ENCODE data around the gene UBE2QL1. TPM values are rescaled to one million over a fixed set of nuclear protein-coding genes. Genes with fewer than 3 reads are reported as not detected.

The UBE2QL1 gene
- total RNA-seq, 4 donors from 2014 or later: 0.37 to 0.96 (median 0.64) TPM; not detected in 1

DNA sequence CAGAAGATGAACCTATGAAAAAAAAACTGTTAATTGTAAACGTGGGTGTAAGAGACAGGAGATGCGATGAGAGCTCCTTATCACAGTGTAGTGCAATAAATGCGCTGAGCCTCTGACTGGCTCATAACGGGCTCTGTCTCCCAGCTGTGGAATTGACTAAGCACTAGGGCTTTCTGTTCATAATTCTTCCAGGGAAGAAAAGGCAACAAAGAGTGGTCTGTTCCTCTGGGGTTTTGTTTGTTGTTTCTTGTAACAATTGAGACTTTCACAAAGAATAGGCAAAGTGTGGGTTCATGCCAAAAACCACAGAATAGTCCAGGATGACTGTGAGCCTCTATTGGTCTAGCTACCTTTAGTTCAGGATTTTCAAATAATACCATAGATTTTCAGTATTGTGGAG, 39.4 kb downstream of the UBE2QL1 start:
- Histone ChIP-seq H3K4me1 (no peaks in the 10 kb centered on the region), H3K9me3 (no peaks in the 10 kb centered on the region), H3K27me3 (no peaks in the 10 kb centered on the region), H3K4me3 (no peak overlapping the region), H3K36me3 (no peaks in the 10 kb centered on the region), H3K27ac (no peak overlapping the region)
- no peak for DNase-seq
- WGBS, 2 donors (ENCODE audit: low coverage in 1 of 2): 33 to 36% methylated on average over 4 of the region's 4 CpGs
- in situ Hi-C loops (cut with MboI; ENCODE audit: low pct_ligation_motif_present in 1 of 4, low pct_unique_long_range_greater_than_20kb in 1 of 4, low sequenced_read_pairs in 3 of 4): no loop called here
- intact Hi-C loops (cut with DNase I; ENCODE audit: low total_unique reads): no loop called here
- TF ChIP-seq, protein P1, sequence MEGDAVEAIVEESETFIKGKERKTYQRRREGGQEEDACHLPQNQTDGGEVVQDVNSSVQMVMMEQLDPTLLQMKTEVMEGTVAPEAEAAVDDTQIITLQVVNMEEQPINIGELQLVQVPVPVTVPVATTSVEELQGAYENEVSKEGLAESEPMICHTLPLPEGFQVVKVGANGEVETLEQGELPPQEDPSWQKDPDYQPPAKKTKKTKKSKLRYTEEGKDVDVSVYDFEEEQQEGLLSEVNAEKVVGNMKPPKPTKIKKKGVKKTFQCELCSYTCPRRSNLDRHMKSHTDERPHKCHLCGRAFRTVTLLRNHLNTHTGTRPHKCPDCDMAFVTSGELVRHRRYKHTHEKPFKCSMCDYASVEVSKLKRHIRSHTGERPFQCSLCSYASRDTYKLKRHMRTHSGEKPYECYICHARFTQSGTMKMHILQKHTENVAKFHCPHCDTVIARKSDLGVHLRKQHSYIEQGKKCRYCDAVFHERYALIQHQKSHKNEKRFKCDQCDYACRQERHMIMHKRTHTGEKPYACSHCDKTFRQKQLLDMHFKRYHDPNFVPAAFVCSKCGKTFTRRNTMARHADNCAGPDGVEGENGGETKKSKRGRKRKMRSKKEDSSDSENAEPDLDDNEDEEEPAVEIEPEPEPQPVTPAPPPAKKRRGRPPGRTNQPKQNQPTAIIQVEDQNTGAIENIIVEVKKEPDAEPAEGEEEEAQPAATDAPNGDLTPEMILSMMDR (IDR thresholded peaks at IDR 0.05): no peak
- TF ChIP-seq POLR2A (IDR thresholded peaks at IDR 0.05) (no peak), EP300 (IDR thresholded peaks at IDR 0.05; ENCODE audit: low read depth) (no peak), POLR2AphosphoS5 (IDR thresholded peaks at IDR 0.05) (no peak)

- Histone ChIP-seq H3K9me3 (no peaks in the 10 kb centered on the region), H3K27ac (no peak overlapping the region), H3K4me1 (no peaks in the 10 kb centered on the region), H3K27me3 (no peaks in the 10 kb centered on the region), H3K4me3 (no peak overlapping the region), H3K36me3 (no peaks in the 10 kb centered on the region)
- in situ Hi-C loops (cut with MboI; ENCODE audit: low pct_ligation_motif_present in 1 of 4, low pct_unique_long_range_greater_than_20kb in 1 of 4, low sequenced_read_pairs in 3 of 4) (no loop called here), intact Hi-C loops (cut with DNase I; ENCODE audit: low total_unique reads) (no loop called here)
- WGBS, 2 donors (ENCODE audit: low coverage in 1 of 2): 79% methylated on average over 10 of the region's 10 CpGs; no CpG with 5 or more reads in 1 of the 2 donors
- TF ChIP-seq EP300 (IDR thresholded peaks at IDR 0.05; ENCODE audit: low read depth) (no peak), POLR2AphosphoS5 (IDR thresholded peaks at IDR 0.05) (no peak), POLR2A (IDR thresholded peaks at IDR 0.05) (no peak)
- TF ChIP-seq, protein P1 (IDR thresholded peaks at IDR 0.05): no peak
- no peak for DNase-seq
These were observed 41.1 kb downstream of the UBE2QL1 start for GRCh38 chr5:6489643-6490185.

DNA sequence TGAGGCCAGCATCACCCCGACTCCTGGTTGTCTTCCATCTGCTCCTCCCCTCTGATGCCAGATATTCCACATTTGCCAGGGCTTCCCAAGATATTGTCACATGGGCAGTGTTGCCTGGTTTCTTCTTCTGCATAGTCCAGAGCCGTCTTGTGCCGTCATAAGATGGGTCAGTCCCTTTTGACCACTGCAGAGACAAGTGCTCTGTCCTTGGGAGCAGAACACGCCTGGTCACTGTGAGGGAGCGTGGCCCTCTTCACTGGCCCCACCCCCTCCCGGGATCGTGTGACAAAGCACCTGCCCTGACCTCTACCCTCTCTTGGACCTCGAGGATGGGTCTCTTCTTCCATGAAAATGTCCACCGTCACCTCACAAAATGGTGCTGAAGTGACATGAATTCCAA, 41.6 kb downstream of the UBE2QL1 start:
- 76 to 100% methylated on average over 1 to 9 of the region's 9 CpGs for WGBS, 2 donors (ENCODE audit: low coverage in 1 of 2)
- TF ChIP-seq EP300 (IDR thresholded peaks at IDR 0.05; ENCODE audit: low read depth) (no peak), POLR2AphosphoS5 (IDR thresholded peaks at IDR 0.05) (no peak), POLR2A (IDR thresholded peaks at IDR 0.05) (no peak)
- TF ChIP-seq, protein P1 (IDR thresholded peaks at IDR 0.05): no peak
- in situ Hi-C loops (cut with MboI; ENCODE audit: low pct_ligation_motif_present in 1 of 4, low pct_unique_long_range_greater_than_20kb in 1 of 4, low sequenced_read_pairs in 3 of 4): no loop called here
- Histone ChIP-seq H3K4me1 (no peaks in the 10 kb centered on the region), H3K4me3 (no peak overlapping the region), H3K27ac (no peak overlapping the region), H3K9me3 (no peaks in the 10 kb centered on the region), H3K27me3 (no peaks in the 10 kb centered on the region), H3K36me3 (no peaks in the 10 kb centered on the region)
- intact Hi-C loops (cut with DNase I; ENCODE audit: low total_unique reads): no loop called here
- DNase-seq: no peak

- Histone ChIP-seq H3K4me1 (no peaks in the 10 kb centered on the region), H3K36me3 (no peaks in the 10 kb centered on the region), H3K27ac (no peak overlapping the region), H3K27me3 (no peaks in the 10 kb centered on the region), H3K9me3 (no peaks in the 10 kb centered on the region), H3K4me3 (no peak overlapping the region)
- in situ Hi-C loops (cut with MboI; ENCODE audit: low pct_ligation_motif_present in 1 of 4, low pct_unique_long_range_greater_than_20kb in 1 of 4, low sequenced_read_pairs in 3 of 4) (no loop called here), intact Hi-C loops (cut with DNase I; ENCODE audit: low total_unique reads) (no loop called here)
- DNase-seq: no peak
- TF ChIP-seq, protein P1 (IDR thresholded peaks at IDR 0.05): no peak
- no peak for TF ChIP-seq POLR2A (IDR thresholded peaks at IDR 0.05)
- TF ChIP-seq POLR2AphosphoS5 (IDR thresholded peaks at IDR 0.05): no peak
- TF ChIP-seq EP300 (IDR thresholded peaks at IDR 0.05; ENCODE audit: low read depth): no peak
- 66% methylated on average over 3 of the region's 3 CpGs; no CpG with 5 or more reads in 1 of the 2 donors for WGBS, 2 donors (ENCODE audit: low coverage in 1 of 2)
These were observed 42.0 kb downstream of the UBE2QL1 start for GRCh38 chr5:6490693-6491092.

All from transverse colon (tissue), 4 donors.